Stimulated activated CD8-positive, alpha-beta memory T cell treated with anti-CD3 and anti-CD28 coated beads, Interleukin-4, amount 100 ng/mL, for 1 hour (primary cell): Measurements from ENCODE around the gene IFI27.
A peak's percentile ranks its signal among the peaks of the same experiment; 100 is the strongest.
"Not testable (repeated sequence)": the region's sequence is repeated elsewhere in the genome, so short reads cannot be mapped to it uniquely, and the experiment has no call there.

ENCODE experiments used
- DNase-seq, 2 donors: peaks; one replicate each; pipeline ENCODE4 v3.0.0-alpha.2; 2020; ENCODE audit warnings: low read depth in 2 of 2, low spot score in 1 of 2

IFI27 gene

GRCh38 chr14:94110552-94111181, at the start of gene IFI27:
Gene IFI27, plus strand, starts transcription at chr14:94110736.
- DNase-seq, result no peak

- DNase-seq, result no peak
Measured at GRCh38 chr14:94062344-94062940, 48.1 kb upstream of the IFI27 start.

DNA sequence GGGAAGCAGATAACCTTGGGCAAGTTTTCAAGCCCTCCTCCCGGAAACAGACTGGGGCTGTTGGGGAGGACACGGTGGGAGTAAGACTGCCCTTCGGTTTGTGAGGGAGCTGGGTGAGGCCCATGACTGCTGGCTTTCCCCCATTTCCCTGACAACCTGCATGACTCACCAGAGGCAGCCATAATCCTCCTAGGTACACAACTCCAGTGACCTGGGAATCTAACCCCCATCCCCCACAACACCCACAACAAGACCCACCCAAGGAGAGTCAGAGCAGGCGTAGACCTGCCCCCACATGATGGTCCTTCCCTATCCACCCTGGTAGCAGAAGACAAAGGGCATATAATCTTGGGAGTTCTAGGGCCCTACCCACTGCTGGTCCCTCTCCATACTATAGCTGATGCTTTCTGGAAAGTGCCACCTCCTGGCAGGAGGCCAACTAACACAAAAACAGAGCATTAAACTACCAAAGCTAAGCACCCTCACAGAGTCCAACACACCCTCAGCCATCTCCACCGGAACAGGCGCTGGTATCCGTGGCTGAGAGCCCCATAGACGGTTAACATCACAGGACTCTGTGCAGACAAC, 44.4 kb upstream of the IFI27 start:
- DNase-seq, result no peak

DNA sequence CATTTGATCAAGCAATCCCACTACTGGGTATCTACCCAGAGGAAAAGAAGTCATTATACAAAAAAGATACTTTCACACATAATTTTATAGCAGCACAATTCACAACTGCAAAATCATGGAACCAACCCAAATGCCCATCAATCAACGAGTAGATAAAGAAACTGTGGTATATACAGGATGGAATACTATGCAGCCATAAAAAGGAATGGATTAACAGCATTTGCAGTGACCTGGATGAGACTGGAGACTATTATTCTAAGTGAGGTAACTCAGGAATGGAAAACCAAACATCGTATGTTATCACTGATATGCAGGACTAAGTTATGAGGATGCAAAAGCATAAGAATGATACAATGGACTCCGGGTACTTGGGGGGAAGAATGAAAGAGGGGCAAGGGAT, 38.5 kb upstream of the IFI27 start:
- DNase-seq, result not testable (repeated sequence)

DNA sequence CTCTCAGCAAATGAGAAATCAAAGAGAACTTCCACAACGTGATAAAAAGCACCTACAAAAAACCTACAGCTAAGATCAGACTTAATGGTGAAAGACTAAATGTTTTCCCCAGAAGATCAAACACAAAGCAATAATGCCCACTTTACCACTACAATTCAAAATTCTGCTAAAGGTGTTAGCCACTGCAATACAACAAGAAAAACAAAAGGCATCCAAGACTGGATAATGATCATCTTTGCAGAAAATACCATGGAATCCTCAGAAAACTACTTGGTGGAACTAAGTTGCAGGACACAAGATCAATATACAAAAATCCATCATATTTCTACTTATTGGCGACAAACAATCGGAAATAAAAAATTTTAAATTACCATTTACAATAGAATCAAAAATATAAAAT, 36.0 kb upstream of the IFI27 start:
- no peak for DNase-seq

GRCh38 chr14:94075008-94075407, 35.5 kb upstream of the IFI27 start:
- no peak for DNase-seq

DNA sequence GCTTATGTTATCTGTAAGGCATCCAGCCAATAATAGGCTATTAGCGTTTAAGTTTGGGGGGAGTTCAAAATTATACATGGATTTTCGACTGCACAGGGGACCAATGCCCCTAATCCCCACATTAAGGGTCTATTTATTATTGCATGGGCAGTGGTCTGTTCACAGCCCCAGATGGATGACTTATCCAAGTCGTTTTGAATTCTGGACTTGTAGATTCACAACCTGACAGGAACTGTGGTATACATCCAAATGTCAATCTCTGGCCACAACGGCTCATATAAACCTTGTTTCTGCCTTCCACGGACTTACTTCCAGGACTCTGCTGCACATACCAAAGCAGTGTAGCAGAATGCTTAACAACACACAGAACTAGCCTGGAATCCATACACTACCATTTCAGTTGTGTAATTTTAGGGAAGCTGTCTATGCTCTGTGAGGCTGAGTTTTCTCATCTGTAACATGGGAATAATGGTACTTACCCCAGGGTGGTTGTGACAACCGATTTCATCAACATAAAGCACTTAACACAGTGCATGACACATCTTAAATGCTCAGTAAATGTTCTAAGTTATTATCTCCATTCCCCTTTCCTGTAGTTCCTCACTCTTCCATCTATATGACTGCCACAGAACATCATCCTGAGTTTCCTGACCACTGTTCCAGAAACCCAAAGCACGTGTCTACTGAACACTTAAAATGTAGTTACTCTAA, 33.3 kb upstream of the IFI27 start:
- DNase-seq, result no peak

DNA sequence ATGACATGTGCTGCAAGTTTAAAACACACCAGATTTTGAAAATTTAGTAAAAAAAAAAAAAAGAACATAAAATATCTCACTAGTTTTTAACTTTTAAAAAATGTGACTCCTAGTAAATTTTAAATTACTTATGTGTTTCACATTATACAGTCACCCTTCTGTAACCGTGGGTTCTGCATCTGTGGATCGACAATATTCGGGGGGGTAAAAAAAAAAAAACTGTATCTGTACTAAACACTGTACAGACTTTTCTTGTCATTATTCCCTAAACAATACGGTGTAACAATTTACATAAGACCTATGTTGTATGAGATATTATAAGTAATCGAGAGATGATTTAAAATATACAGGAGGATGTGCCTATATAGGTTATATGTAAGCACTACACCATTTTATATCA, 32.7 kb upstream of the IFI27 start:
- no peak for DNase-seq

DNA sequence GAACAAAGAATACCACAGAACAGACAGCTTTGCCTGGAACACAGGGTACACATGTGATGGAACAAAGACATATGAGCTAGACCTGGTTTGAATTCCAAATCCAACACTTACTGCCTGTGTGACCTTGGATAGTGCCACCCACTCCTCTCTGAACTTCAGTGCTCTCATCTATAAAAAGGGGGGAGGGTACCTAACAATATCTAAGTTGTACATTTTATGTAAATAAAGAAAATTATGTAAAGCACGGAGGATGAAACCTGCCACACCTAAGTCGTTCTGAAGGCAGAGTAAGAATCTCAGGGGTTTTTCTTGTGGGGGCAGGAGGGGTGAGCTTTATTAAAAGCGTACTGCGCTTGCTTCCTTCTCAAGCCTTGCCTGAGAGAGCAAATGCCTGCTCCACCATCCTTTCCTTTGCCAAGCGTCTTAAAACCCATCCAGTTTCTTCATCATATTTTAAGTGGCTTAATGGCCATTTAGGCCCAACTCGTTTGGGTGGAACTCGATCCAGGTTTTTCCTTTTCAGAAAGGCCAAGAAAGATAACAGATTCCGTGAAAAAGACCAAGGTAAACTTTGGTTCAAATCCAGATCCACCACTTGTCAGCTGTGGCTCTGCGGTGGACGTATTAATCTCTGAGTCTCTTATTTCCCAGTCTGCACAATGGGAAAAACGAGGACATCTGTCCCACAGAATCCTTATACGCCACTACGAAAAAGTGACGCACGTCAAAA, 30.5 kb upstream of the IFI27 start:
- no peak for DNase-seq

GRCh38 chr14:94080621-94081385, 29.7 kb upstream of the IFI27 start, which contains the start of the genes DDX24 and IFI27L1:
Gene DDX24, minus strand, starts transcription at chr14:94081202. Its CDS starts 1,460 bp downstream, at chr14:94079742.
Gene IFI27L1, plus strand, starts transcription at chr14:94081310. Its CDS starts 15,628 bp downstream, at chr14:94096938.
- peak; percentile 90 to 93 for DNase-seq

- DNase-seq, result no peak
Measured at GRCh38 chr14:94081386-94081820, 29.1 kb upstream of the IFI27 start.

DNA sequence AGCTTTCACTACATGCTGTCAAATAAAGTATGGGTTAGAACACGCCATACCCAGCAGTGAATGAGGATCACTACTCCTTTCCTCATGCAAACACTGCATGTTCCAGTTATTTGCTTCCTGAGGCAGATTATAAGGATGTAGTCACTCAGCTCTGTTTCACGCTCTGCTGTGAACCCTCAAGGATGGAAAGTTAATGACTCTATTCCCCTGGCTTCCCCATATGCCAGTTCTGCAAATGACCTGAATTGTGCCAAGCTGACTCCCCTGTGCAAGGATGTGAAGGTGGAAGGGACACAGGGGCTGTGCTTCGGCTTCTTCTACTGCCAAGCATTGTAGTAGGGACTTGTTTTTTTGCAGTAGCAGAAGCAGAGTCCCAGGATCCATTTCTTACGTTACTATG, 22.6 kb upstream of the IFI27 start:
- no peak for DNase-seq

DNA sequence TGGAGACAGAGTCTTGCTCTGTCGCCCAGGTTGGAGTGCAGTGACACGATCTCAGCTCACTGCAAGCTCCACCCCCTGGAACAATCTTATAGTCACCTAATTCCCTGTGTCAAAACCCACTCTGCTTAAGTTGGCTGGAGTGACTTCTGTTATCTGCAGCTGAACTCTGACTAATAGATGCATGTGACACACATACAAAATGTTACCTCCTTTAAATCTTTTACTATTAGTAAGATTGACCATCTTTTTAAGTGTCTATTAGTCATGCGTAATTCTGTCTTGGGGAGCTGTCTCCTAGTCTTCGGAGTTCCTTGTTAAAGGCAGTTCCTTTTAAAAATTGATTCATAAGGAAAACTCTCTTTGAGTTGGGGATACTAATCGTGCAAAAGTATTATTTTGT, 22.0 kb upstream of the IFI27 start:
- no peak for DNase-seq

DNA sequence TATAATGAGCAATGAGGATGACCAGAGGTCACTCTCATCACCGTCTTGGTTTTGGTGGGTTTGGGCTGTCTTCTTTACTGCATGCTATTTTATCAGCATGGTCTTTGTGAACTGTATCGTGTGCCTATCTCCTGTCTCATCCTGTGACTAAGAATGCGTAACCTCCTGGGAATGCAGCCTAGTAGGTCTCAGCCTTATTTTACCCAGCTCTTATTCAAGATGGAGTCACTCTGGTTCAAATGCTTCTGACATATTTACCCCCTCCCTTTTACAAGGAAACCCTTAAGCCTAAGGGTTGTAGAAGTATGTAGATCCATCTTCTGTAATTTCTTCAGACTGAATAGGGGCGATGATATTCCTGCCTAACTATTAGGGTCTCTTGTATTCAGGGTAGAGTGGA, 21.1 kb upstream of the IFI27 start:
- no peak for DNase-seq

DNA sequence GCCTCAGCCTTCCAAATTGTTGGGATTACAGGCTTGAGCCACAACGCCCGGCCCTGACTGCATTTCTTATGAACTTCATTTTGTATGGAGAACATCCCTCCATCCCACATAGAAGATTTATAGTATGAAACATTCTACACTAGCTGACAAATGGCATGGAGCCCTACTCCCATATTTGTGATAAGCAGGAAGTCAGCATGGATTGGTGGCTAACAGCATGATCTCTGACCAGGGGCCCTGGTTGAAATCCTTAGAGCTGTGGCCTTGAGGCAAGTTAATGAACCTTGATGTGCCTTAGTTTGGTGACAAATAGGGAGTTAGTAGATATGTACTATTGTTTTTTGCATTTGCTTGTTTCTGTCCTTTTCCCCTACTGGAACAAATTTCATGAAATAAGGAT, 17.1 kb upstream of the IFI27 start:
- DNase-seq, result no peak

GRCh38 chr14:94097091-94097490, 13.4 kb upstream of the IFI27 start:
- DNase-seq, result no peak

DNA sequence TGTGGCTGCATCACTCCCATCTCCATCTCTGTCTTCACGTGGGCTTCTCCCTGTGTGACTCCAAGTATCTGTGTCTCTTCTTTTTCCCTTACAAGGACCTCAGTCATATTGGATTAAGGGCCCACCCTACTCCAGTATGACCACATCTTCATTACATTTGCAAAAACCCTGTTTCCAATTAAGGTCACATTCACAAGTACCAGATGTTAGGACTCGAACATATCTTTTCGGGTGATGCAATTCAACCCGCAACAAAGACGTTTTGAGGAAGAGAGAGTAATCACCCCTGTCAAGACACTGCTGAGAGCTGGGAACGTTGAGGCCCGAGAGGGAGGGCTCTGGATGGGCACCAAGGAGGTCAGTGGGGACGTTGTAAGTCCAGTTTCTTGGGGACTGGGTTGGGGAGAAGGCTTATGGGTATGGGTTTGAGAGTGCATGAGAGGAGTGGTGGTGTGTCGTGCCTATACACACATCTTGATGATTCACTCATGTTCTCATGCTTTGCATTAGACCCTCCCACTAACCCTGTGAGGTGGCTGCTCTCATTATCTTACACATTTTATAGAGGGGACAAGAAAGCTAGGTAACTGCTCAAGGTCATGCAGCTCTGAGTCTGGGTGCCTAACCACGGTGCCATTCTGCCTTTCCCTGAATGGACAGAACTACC, 12.1 kb upstream of the IFI27 start:
- no peak for DNase-seq

DNA sequence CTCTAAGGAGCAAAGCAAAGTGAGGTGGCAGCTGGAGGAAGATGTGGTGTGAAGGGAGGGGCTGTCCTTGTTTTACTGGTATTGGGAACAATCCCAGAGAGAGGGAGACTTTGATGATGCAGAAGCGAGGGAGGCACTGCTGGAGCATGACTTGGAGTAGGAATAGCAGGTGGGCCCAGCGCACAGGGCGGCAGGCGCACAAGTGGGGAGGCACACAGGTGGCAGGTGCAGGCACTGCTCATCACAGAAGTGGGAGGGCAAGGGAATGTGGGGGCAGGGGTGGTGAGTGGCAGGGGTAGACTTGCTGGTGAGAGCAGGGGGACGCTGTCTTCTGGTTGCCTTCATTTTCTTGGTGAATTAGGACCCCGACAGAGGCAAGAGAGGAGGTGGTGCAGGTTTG, 11.5 kb upstream of the IFI27 start:
- DNase-seq, result no peak

DNA sequence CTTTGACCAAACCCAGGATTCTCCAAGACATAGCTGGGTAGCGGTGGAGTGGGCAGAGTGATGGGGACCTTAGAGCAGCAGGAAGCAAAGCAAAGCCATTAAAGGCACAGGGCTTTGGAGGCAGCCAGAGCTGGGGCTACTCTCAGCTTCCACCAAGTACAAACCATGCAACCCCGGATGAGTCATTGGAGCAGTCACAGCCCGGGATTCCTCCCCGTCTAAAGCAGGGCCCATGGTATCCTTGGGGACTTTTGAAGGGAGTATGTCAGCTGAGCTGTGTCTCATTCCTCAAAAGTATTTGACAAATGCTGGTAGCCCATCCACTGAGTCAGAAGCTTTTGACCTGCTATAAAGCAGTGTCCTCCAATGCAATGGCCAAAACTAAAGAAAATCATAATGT, 9.7 kb upstream of the IFI27 start:
- DNase-seq, result no peak

- no peak for DNase-seq
Measured at GRCh38 chr14:94101748-94102147, 8.8 kb upstream of the IFI27 start.
